Left ventricle myocardium inferior (tissue), 1 donor: ENCODE data around the gene GSE1. TPM values are rescaled to one million over a fixed set of nuclear protein-coding genes. Genes with fewer than 3 reads are reported as not detected.

Experiments used
- DNase-seq: peaks from one replicate; pipeline ENCODE4 v3.0.0-alpha.2; 2020
- H3K27ac ChIP-seq: fragments of 200-600 bp; replicated peaks from 2 replicates; pipeline ENCODE4 v1.8.0; 2021
- H3K27me3 ChIP-seq: fragments of 200-600 bp; 2 replicates; pipeline ENCODE4 v1.8.0; 2021; ENCODE audit warnings: low read depth
- H3K36me3 ChIP-seq: fragments of 200-600 bp; 2 replicates; pipeline ENCODE4 v1.8.0; 2021
- H3K4me1 ChIP-seq: fragments of 200-600 bp; 2 replicates; pipeline ENCODE4 v1.8.0; 2021
- H3K4me3 ChIP-seq: fragments of 200-600 bp; 2 replicates; pipeline ENCODE4 v1.8.0; 2021; ENCODE audit warnings: mild to moderate bottlenecking, moderate library complexity
- H3K9me3 ChIP-seq: fragments of 200-600 bp; replicated peaks from 2 replicates; pipeline ENCODE4 v1.8.0; 2021
- CTCF ChIP-seq: fragments of 200-600 bp; IDR thresholded peaks from 2 replicates; pipeline ENCODE4 v1.8.0; 2021; ENCODE audit warnings: antibody characterized with exemption, mild to moderate bottlenecking, borderline replicate concordance
- intact Hi-C: fragments of 100-400 bp; cut with micrococcal nuclease; formaldehyde crosslinking; loops from one replicate; pipeline ENCODE4 v1.11.0; 2022
- total RNA-seq: library from RNA; stranded (reverse); fragmentation: NEBNext Ultra II Directional; extraction: Animal tissue kit (Norgen Biotek cat#: 25700); gene quantifications from one replicate; pipeline ENCODE4 v1.2.1, GENCODE V29; 2021
- donor health status: DM: no; HTN: yes; CAD: no; lungs with severe emphysema.

GSE1 gene
- total RNA-seq, 1 donor from 2014 or later = 34.2 TPM

- DNase-seq = peak; percentile 79
- Histone ChIP-seq H3K4me1 (peaks cover 84% of the 10 kb centered on the region), H3K27me3 (no peaks in the 10 kb centered on the region), H3K36me3 (peaks cover 3% of the 10 kb centered on the region), H3K9me3 (no peaks in the 10 kb centered on the region), H3K4me3 (no peak overlapping the region), H3K27ac (peak overlapping the region; percentile 81)
- peak; percentile 34 for TF ChIP-seq CTCF
- intact Hi-C loops = no loop called here
Measured at GRCh38 chr16:85639529-85640253, 26.6 kb downstream of the GSE1 start.

- no peak overlapping the region for H3K4me3 ChIP-seq
- intact Hi-C loops = no loop called here
- no peaks in the 10 kb centered on the region for H3K36me3 ChIP-seq
- no peak for TF ChIP-seq CTCF
- H3K9me3 ChIP-seq = no peaks in the 10 kb centered on the region
- H3K4me1 ChIP-seq = peaks cover 83% of the 10 kb centered on the region
- no peak for DNase-seq
- H3K27ac ChIP-seq = peak overlapping the region; percentile 81
- H3K27me3 ChIP-seq = no peaks in the 10 kb centered on the region
Measured at GRCh38 chr16:85640254-85640558, 27.1 kb downstream of the GSE1 start.

GRCh38 chr16:85640585-85640984 is 27.5 kb downstream of the GSE1 start:
- Histone ChIP-seq H3K27ac (no peak overlapping the region), H3K36me3 (no peaks in the 10 kb centered on the region), H3K4me3 (no peak overlapping the region), H3K9me3 (no peaks in the 10 kb centered on the region), H3K4me1 (peaks cover 80% of the 10 kb centered on the region), H3K27me3 (no peaks in the 10 kb centered on the region)
- intact Hi-C loops = no loop called here
- no peak for DNase-seq
- TF ChIP-seq CTCF = no peak

GRCh38 chr16:85641305-85641704 is 28.2 kb downstream of the GSE1 start:
- intact Hi-C loops = no loop called here
- no peaks in the 10 kb centered on the region for H3K36me3 ChIP-seq
- no peak for TF ChIP-seq CTCF
- no peaks in the 10 kb centered on the region for H3K9me3 ChIP-seq
- no peaks in the 10 kb centered on the region for H3K27me3 ChIP-seq
- DNase-seq = no peak
- no peak overlapping the region for H3K4me3 ChIP-seq
- peak overlapping the region; percentile 30 for H3K27ac ChIP-seq
- peaks cover 75% of the 10 kb centered on the region for H3K4me1 ChIP-seq

- H3K36me3 ChIP-seq = no peaks in the 10 kb centered on the region
- no peak for TF ChIP-seq CTCF
- DNase-seq = peak; percentile 52
- no peak overlapping the region for H3K4me3 ChIP-seq
- peak overlapping the region; percentile 30 for H3K27ac ChIP-seq
- intact Hi-C loops = no loop called here
- no peaks in the 10 kb centered on the region for H3K27me3 ChIP-seq
- peaks cover 75% of the 10 kb centered on the region for H3K4me1 ChIP-seq
- no peaks in the 10 kb centered on the region for H3K9me3 ChIP-seq
Measured at GRCh38 chr16:85641776-85642176, 28.7 kb downstream of the GSE1 start.
